Sciatic nerve (tissue), 2 donors: ENCODE results near the gene COL17A1. TPM values are rescaled to one million over a fixed set of nuclear protein-coding genes. Genes with fewer than 3 reads are reported as not detected.

Source experiments
- ATAC-seq: fragments of 200-7000 bp; cut with Tn5 transposase; one replicate; pipeline ENCODE4 v1.9.1; 2020; ENCODE audit warnings: mild to moderate bottlenecking, moderate library complexity
- DNase-seq: peaks from one replicate; pipeline ENCODE4 v3.0.0-alpha.2; 2020; ENCODE audit warnings: low spot score
- intact Hi-C: fragments of 100-400 bp; cut with DNase I; formaldehyde crosslinking; loops from one replicate; pipeline ENCODE4 v1.14.2; 2022
- total RNA-seq: library from RNA; stranded (reverse); fragmentation: NEBNext Ultra II Directional; extraction: Animal tissue kit (Norgen Biotek cat#: 25700); gene quantifications from one replicate; pipeline ENCODE4 v1.2.1, GENCODE V29; 2021
- donor health status: DM: no; HTN: no; CAD: no.
- donor health status: DM: no; HTN: no; CAD: no.

COL17A1 gene
- total RNA-seq, 1 donor from 2014 or later: 0.45 TPM

DNA sequence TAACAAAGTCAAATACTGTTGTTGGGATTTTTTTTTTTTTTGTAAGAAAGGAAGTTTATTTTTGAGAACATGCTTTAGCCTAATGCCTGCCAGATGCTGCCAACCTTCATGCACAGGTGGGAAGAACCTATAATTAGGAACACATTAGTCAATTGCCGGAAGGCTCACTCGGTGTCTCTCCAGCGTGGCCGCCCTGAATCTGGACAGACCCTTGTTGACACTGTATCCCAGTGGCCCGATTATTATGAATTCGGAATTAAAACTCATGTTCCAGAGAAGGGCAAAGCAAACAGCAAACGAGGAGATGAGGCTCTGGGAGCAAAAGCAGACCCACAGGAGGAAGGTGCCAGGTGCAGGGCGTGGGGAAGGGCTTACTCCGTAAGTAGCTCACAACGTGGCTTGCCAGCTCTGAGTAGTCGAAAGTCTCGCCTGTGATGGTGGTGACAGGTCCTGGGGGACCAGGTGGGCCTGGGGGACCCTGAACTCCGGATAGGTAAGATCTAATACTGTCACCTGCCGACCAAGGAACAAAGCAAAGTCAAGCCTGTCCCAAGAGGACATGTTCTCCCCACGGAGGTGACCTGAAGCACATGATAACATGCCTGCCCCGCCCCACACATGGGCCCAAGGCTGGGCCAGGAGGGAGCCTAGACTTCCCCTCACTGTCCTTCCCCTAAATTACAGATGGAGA lies 48.3 kb downstream of the COL17A1 start:
- ATAC-seq (no peak), DNase-seq (no peak)
- intact Hi-C loops: no loop called here

DNA sequence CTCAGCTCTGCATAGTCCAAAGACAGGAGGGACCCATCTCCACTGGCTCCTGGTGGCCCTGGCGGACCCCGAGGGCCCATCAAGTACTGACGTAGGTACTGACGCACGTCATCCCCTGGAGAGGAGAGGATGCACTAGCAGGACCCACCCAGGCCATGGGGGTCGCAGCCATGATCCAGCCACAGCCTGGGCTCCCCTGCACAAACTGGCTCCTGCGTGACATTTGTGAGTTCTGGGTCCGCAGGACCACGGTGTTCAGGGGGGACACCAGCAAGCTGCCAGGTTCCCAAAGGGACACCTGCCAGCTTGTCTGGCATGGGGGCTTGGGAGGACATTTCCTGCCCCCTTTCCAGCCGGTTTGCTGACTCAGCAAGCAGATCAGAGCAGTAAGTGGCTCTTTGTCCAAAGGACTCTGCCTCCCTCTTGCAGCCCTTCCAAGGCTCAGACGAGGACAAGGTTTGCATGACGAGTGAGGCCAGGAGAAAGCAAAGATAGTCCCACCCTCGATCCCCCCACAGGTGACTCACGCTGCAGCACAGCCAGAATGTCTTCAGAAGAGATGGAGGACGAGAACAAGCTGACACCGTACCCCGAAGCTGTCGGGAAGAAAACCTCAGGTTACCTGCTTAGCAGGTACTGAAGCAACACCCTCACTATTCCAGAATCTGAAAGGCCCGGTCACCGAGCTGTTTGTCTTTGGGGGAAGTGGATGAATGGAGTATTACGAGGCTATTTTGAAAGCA lies 49.0 kb downstream of the COL17A1 start:
- no peak for ATAC-seq
- intact Hi-C loops: no loop called here
- no peak for DNase-seq

DNA sequence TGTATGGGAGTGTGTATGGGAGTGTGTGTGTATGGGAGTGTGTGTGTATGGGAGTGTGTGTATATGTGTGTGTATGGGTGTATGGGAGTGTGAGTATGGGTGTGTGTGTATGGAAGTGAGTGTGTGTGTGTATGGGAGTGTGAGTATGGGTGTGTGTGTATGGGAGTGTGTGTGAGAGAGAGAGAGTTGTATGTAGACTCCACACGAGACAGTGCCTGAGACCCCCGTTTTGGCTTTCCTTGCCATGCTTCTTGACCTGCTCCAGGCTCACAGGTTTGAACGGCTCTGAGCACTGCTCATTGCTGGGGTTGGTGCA lies 49.7 kb downstream of the COL17A1 start:
- no peak for ATAC-seq
- intact Hi-C loops: no loop called here
- DNase-seq: no peak

DNA sequence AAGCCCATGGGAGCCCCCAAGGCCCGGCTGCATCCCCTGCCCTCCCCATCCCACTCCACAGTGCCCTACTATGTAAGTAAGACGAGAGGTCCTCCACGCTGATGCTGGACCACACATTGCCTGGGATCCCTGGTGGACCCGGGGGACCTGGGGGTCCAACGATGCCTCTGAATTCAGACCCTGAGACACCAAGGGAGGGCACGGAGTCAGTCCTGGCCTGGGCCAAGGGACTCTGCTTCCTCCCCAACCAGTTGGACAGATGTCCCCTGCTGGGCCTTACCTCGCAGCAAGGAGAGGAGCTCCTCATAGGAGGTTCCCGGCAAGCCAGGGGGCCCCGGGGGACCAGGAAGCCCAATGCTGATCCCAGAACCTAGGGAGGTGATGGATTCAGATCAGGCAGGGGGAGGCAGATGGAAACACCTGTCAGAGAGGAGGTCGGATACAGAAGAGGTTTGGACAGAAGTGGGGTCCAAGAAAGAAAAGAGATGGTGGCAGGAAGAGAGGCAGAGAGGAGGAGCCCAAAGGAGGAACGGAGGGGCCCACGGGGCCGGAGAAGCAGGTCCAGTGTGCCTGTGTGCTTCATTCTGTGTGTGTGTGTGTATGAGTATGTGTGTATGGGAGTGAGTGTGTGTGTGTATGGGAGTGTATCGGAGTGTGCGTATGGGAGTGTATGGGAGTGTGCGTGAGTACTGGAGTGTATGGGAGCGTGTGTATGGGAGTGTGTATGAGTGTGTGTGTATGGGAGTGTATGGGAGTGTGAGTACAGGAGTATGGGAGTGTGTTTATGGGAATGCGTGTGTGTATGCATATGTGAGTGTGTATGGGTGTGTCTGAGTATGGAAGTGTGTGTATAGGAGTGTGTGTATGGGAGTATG lies 50.2 kb downstream of the COL17A1 start:
- ATAC-seq: no peak
- intact Hi-C loops: no loop called here
- DNase-seq: no peak

DNA sequence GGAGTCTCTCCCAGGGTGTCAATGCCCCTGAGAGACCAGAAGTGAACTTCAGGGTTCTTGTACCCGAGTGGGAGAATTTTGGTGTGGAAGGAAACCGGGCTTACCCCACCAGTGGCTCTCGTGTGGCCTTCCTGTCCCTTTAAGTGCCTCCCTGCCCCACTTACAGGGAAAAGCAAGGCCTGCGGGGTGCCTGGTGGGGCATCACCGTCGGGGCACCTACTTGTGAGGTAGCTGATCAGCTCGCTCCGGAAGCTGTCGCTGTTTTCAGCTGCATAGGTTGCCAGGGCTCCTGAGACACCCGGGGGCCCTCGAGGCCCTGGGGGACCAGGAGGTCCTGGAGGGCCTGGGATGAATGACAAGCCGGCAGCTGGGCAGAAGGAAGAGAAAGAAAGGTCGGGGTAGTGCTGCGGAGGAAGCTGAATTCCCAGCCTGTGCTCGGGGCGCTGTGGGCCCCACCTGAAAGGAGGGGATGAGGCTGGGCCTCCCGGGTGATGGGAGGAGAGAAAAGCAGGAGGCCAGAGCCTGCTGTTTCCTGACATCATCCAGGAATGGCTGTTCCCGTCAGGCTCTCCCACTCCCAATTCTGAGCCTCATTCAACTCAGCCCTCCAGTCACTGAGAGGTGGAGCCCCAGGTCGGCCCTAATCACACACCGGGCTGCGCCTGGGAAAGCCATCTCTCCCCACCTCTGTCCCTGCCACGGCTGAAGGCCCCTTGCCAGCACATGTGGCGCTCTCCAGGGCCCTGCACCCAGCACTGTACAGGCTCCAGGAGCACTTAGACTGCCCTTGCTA lies 51.1 kb downstream of the COL17A1 start:
- ATAC-seq (no peak), DNase-seq (no peak)
- intact Hi-C loops: no loop called here

DNA sequence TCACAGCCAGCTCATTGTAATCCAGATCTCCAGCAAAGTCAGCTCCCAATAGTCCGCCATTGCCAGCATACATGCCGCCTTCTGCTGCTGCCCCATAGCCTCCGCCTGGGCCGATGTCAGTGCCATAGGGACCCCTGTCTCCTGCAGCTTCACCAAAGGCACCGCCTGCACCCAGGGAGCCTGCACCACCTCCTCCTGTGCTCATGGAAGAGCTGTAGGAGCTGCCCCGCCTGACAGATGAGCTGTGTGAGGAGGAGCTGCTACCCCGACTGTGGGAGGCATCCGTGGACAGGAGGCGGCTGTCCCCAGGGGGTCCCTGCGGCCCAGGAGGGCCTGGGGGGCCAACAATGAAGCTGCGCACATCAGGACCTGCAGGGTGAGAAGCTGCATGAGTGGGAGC lies 51.7 kb downstream of the COL17A1 start:
- no peak for ATAC-seq
- DNase-seq: no peak
- intact Hi-C loops: no loop called here

DNA sequence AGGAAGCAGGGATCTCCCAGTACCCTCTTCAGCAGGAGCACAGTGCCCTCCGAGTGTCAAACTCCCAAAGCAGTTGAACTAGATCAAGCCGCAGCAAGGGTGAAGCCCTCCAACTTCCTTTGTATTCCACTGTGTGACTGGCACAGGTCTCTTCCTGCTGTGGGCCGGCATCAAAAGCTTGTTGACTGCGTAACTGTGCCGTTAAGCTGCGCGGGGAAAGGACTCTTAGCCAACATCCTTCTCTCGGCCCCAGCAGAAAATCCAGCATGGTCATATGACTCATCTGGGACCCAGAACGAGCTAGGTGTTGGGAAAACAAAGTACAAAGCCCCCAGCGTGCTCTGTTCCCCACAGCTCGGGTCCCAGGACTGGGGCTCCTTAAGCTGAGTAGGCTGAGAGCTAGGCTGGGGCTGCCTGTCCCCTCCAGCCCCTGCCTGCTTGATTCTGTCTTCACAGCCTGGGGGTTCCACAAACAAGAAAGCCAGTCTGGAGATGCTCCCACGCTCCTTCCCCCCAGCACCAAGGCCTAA lies 52.2 kb downstream of the COL17A1 start:
- no peak for ATAC-seq
- intact Hi-C loops: no loop called here
- DNase-seq: no peak

DNA sequence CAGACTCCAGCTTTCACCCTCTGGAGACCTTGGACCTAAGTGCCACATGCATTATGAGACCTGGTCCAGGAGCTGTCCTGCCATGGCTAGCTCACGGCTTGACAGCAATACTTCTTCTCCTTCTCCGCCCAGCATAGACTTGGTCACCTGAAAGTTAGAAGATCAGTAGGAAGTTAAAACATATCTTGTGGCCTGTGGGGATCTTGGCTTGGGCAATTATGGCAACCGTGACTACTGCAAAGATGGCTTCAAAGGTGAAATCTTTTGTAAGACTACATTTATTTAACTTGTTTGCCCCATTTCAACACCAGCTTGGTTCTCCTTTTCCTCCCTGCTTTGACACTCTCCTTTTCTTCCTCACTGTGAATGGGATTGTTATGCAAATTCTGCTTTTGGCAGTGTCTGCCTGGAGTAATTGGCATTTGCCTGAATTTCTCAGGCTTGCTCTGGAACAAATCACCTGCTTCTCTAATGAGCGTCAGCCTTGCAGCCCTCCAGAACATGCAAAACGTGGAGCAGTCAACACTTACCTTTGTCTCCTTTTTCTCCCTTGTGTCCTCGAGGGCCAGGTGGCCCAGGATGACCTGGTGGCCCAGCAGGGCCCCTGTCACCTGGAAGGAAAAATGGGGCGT lies 53.4 kb downstream of the COL17A1 start:
- intact Hi-C loops: no loop called here
- ATAC-seq (no peak), DNase-seq (no peak)

DNA sequence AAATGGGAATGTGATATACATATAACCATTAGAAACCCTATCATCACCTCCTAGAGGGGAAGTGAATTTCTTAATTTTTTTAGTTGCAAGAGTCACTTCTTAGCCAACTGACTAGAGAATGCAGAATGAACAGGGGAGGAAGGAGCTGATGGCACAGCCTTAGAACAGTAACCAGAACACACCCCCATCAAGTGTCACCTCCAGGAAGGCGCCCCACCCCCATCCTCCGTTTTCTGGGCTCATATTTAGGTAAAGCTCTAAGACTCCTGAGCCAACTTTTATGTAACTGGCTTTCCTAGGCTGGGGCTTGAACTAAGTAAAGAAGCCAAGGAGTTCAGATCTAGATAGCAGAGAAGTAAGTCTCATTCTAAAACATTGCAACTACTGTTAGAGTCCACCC lies 54.0 kb downstream of the COL17A1 start:
- DNase-seq: no peak
- intact Hi-C loops: no loop called here
- ATAC-seq: no peak

DNA sequence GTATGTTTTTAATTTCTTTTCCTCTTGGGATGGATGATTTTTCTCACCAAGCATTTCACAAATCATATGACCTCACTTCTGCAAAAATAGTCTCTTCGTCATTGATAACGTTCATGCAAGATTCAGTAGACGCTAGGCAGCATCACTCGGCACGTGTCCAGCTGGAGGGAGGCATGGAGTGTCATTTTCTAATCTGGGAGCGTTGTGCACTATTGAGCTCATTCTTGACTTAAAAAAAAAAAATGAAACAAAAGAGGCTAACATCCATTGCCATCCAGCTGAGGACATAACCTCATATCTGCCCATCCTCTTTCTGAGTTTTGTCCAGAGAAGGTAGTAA lies 56.2 kb downstream of the COL17A1 start:
- intact Hi-C loops: no loop called here
- no peak for DNase-seq

DNA sequence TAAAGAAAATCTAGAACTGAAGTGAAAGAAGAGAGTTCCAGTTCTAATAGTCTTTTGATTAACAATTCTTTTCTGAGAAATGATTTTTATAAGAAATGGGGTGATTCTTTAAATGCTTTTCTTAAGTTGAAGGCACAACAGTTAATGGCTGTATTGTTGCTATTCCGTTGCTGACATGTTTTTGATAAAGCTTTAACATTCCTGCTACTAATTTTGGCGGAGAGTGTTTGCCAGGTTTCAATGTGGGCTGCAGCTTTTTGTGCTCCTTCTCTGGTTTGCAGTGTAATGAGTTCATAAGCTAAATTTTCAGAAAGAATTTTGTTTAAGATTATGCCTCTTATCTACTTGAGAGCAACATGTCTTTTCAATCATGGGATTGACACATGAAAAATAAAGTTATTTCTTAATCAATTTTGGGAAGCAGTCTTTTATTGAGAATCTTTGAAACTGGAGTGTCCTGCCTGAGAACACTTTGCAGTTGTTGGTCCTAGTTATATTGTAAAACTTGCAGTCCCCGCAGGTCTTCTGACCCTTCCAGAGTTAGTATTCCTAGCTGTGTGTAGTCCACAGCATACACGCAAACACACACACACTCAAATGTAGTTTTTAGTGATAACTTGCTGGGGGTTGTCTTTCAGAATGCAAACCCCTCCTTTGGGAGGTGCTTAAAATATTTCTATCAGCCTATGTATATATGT lies 56.7 kb downstream of the COL17A1 start:
- DNase-seq (no peak), ATAC-seq (no peak)
- intact Hi-C loops: no loop called here

More for the DNA sequence above, 56.2 kb downstream of the COL17A1 start:
- no peak for ATAC-seq

DNA sequence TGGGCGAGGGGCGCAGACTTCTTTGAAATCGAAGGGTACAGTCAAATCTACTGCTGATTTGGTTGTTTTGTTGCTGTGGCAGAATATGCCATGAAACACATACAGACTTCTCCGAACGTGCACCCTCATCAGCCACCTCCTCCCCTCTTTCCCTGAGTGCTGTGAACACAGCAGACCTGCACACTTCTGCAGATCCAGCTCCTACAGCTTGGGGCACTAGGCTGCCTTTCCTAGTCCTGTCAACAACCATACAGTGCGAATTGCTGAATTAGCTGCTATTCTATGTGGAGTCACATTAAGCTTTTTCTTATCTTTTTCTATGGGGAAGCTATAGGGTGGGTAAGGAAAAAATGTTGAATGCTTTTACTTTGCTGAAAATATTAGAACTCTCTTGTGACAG lies 57.5 kb downstream of the COL17A1 start:
- DNase-seq (no peak), ATAC-seq (peak; percentile 48)
- intact Hi-C loops: no loop called here

DNA sequence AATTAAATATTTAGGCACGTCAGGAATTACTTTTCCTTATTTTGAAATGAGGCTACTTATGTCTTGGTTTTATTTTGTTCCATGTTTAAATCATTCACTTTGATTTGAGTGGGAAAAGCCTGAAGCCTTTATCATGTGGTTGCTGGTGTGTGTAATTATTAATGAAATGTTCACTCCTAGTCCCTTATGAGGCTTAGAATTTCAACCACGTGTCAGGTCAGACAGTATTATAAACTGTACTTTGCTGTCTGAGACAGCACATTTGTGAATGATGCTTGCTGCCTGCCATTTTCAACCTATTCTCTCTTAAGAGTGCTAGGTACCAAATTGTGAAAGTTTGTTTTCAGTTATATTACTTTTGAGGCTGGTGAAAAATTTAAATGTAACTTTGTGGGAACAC lies 58.9 kb downstream of the COL17A1 start:
- intact Hi-C loops: no loop called here
- DNase-seq (no peak), ATAC-seq (no peak)

DNA sequence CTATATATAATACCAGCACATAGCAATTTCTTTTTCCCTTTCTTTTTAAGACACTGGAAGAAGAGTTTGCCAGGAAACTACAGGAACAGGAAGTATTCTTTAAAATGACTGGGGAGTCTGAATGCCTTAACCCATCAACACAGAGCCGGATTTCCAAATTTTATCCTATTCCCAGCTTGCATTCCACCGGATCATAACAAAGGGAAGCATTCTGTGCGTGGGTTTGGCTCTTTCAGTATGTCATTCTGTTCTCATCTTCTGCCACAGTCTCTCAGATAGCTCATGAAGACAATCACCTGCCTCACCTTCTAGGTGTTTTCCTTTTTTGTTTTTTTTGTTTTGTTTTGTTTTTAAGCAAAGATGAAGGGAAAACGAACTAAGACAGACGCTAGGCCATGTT lies 60.2 kb downstream of the COL17A1 start:
- intact Hi-C loops: no loop called here
- DNase-seq (no peak), ATAC-seq (no peak)

DNA sequence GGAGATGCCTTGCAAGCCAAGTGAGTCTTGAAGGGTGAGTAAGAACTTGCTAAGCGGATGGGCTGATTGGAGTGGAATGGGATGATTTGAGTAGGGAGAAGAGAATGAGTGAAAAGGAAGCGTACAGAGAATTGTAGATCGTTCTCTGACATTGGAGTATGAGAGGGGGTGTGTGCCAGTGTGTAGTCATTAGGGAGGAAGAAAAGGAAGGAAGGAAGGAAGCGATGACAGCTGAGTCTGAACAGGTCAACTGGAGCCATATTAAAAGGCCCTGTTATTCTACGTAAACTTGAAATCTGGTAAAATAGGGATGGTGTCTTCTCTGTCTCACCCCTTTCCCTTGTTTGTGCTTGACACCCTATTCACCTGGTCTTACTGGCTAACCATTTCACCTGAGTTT lies 63.7 kb downstream of the COL17A1 start:
- DNase-seq (no peak), ATAC-seq (no peak)
- intact Hi-C loops: no loop called here

DNA sequence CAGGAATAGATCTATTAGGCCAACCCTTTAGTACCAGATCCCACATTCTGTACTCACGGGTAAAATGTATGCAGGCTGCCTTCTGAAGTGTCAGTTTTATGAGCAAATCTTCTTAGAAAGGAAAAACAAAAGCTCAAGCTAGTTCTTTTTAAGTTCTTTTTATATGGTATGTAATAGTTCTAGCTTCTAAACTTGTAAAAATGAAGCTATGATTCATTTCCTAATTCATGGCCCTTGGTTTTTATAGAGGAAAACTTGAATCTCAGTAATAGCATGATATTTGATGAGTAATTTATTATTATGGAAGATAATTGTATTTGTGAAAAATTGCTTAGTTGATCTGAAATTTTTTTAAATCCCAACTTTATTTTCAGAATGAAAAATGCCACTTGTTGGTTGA lies 64.4 kb downstream of the COL17A1 start:
- DNase-seq: no peak
- intact Hi-C loops: no loop called here
- no peak for ATAC-seq

DNA sequence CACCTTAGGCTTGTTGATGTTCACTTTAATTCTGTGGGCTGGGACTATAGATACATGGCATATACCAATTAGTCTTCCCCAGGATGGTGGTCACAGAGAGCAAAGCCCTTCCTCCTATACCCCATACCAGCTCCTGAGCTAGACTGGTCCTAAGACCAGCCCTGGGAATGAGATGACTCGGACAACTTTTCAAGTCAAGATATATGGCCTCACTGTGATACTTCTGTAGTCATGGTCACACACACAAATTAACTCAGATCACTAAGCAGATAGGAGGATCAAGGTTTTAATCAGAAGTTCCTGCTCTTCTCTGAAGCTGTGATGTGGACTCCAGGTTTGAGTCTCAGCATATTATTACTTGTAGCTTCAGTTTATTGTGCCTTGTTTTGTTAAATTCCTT lies 65.7 kb downstream of the COL17A1 start:
- DNase-seq (no peak), ATAC-seq (no peak)
- intact Hi-C loops: no loop called here

DNA sequence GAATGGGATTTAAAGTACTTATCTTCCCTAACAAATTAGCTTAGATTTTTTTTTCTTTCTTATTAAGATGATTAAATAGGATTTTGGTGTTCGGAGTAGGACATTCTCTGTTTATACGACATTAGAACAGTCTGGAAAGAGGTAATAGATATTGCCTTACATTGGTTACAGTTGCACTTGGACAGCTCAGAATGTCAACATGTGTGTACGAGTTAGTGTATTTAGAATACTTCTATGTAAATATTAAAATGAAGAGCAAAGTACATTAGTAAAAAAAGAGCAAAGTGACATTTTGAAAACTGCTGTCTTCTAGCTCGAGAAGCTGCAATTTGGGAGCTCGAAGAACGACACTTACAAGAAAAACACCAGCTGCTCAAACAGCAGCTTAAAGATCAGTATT lies 67.2 kb downstream of the COL17A1 start:
- no peak for ATAC-seq
- intact Hi-C loops: no loop called here

More for the DNA sequence above, 67.2 kb downstream of the COL17A1 start:
- no peak for DNase-seq
